Smooth muscle cell (in vitro differentiated cells): ENCODE measurements around the gene BBS1. TPM values are rescaled to one million over a fixed set of nuclear protein-coding genes. Genes with fewer than 3 reads are reported as not detected.
A peak's percentile ranks its signal among the peaks of the same experiment; 100 is the strongest.

Experiments
- DNase-seq: peaks from one replicate; lab custom pipeline; 2025; ENCODE audit not compliant: unreplicated experiment; lab: John Stamatoyannopoulos, UW
- H2AFZ ChIP-seq: fragments of 200-600 bp; sonication (generic); 2 replicates; pipeline ENCODE4 v1.6.0; 2016; ENCODE audit warnings: antibody characterized with exemption, low read depth, mild to moderate bottlenecking
- H3F3A ChIP-seq: fragments of 200-600 bp; sonication (generic); 2 replicates; pipeline ENCODE4 v1.6.0; 2017; ENCODE audit warnings: antibody characterized with exemption, low read depth
- H3K27ac ChIP-seq: fragments of 200-600 bp; sonication (generic); 2 replicates; pipeline ENCODE4 v1.5.1; 2016; ENCODE audit warnings: low read depth, mild to moderate bottlenecking
- H3K27me3 ChIP-seq: fragments of 200-600 bp; sonication (generic); 2 replicates; pipeline ENCODE4 v1.6.1; 2016; ENCODE audit warnings: low read depth, mild to moderate bottlenecking
- H3K36me3 ChIP-seq: fragments of 200-600 bp; sonication (generic); 2 replicates; pipeline ENCODE4 v1.5.1; 2016; ENCODE audit warnings: low read depth
- H3K4me1 ChIP-seq: fragments of 200-600 bp; sonication (generic); 2 replicates; pipeline ENCODE4 v1.5.1; 2016; ENCODE audit warnings: low read depth
- H3K4me2 ChIP-seq: fragments of 200-600 bp; sonication (generic); 2 replicates; pipeline ENCODE4 v1.6.0; 2016; ENCODE audit warnings: mild to moderate bottlenecking
- H3K4me3 ChIP-seq: fragments of 200-600 bp; sonication (generic); 2 replicates; pipeline ENCODE4 v1.5.1; 2016; ENCODE audit warnings: mild to moderate bottlenecking
- H3K79me2 ChIP-seq: fragments of 200-600 bp; sonication (generic); 2 replicates; pipeline ENCODE4 v1.6.0; 2016; ENCODE audit warnings: low read depth, mild to moderate bottlenecking
- H3K9ac ChIP-seq: fragments of 200-600 bp; sonication (generic); 2 replicates; pipeline ENCODE4 v1.6.0; 2016; ENCODE audit warnings: low read depth
- H3K9me3 ChIP-seq: fragments of 200-600 bp; sonication (generic); replicated peaks from 2 replicates; pipeline ENCODE4 v1.5.1; 2016; ENCODE audit warnings: low read depth
- H4K20me1 ChIP-seq: fragments of 200-600 bp; sonication (generic); 2 replicates; pipeline ENCODE4 v1.6.0; 2016; ENCODE audit warnings: low read depth
- WGBS: methylation state at CpG from one replicate; pipeline ENCODE4 v1.1.7; 2016; ENCODE audit warnings: low lambda C conversion rate; 5-methylcytosine and 5-hydroxymethylcytosine counted together
- polyA plus RNA-seq: library from polyadenylated mRNA; unstranded; fragments of >200 nt; fragmentation: Nextera tagmentation; extraction: Ambion mirVana; gene quantifications from 2 replicates; pipeline ENCODE4 v1.2.1, GENCODE V29; 2016
- total RNA-seq: library from RNA; depleted of rRNA; stranded (reverse); fragments of >200 nt; gene quantifications from 2 replicates; pipeline ENCODE4 v1.2.3, GENCODE V29; 2014
- TF ChIP-seq, protein P1 (sequence below): fragments of 200-600 bp; sonication (generic); IDR thresholded peaks from 2 replicates; pipeline ENCODE4 v1.5.1; 2017; ENCODE audit warnings: borderline replicate concordance, mild to moderate bottlenecking, antibody characterized with exemption; ENCODE audit not compliant: insufficient read depth, poor library complexity, severe bottlenecking

Gene BBS1
- total and polyA plus RNA-seq, 2 experiments from 2014 or later = 13.0 to 30.1 TPM

DNA sequence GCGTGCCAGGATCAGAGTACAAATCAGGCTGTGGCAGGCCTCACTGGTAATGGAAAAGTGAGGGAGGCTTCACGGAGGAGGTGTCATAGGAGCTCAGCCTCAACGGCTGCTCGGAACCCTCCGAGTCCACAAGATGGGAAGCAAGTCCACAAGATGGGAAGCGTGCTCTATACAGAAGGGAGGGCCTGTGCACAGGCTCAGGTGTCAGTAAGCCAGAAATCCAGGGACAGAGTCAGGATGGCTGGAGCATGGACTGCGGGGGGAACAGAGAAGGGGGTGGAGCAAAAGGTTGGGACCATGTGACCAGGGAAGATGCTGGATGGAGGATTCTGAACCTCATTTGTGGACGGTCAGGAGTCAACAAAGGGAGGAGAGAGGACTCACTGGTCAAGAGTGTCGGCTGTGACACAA, 33.6 kb upstream of the BBS1 start:
- H3K36me3 ChIP-seq = no peaks in the 10 kb centered on the region
- H4K20me1 ChIP-seq = no peaks in the 10 kb centered on the region
- no peak overlapping the region for H3K9ac ChIP-seq
- no peaks in the 10 kb centered on the region for H3F3A ChIP-seq
- H3K4me1 ChIP-seq = no peaks in the 10 kb centered on the region
- no peak overlapping the region for H3K27ac ChIP-seq
- H2AFZ ChIP-seq = no peak overlapping the region
- peaks cover 4% of the 10 kb centered on the region for H3K79me2 ChIP-seq
- no peak overlapping the region for H3K4me3 ChIP-seq
- DNase-seq = no peak
- TF ChIP-seq, protein P1, sequence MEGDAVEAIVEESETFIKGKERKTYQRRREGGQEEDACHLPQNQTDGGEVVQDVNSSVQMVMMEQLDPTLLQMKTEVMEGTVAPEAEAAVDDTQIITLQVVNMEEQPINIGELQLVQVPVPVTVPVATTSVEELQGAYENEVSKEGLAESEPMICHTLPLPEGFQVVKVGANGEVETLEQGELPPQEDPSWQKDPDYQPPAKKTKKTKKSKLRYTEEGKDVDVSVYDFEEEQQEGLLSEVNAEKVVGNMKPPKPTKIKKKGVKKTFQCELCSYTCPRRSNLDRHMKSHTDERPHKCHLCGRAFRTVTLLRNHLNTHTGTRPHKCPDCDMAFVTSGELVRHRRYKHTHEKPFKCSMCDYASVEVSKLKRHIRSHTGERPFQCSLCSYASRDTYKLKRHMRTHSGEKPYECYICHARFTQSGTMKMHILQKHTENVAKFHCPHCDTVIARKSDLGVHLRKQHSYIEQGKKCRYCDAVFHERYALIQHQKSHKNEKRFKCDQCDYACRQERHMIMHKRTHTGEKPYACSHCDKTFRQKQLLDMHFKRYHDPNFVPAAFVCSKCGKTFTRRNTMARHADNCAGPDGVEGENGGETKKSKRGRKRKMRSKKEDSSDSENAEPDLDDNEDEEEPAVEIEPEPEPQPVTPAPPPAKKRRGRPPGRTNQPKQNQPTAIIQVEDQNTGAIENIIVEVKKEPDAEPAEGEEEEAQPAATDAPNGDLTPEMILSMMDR = no peak
- 85% methylated on average over 9 of the region's 9 CpGs for WGBS
- H3K9me3 ChIP-seq = no peaks in the 10 kb centered on the region
- H3K4me2 ChIP-seq = no peak overlapping the region
- H3K27me3 ChIP-seq = no peaks in the 10 kb centered on the region

DNA sequence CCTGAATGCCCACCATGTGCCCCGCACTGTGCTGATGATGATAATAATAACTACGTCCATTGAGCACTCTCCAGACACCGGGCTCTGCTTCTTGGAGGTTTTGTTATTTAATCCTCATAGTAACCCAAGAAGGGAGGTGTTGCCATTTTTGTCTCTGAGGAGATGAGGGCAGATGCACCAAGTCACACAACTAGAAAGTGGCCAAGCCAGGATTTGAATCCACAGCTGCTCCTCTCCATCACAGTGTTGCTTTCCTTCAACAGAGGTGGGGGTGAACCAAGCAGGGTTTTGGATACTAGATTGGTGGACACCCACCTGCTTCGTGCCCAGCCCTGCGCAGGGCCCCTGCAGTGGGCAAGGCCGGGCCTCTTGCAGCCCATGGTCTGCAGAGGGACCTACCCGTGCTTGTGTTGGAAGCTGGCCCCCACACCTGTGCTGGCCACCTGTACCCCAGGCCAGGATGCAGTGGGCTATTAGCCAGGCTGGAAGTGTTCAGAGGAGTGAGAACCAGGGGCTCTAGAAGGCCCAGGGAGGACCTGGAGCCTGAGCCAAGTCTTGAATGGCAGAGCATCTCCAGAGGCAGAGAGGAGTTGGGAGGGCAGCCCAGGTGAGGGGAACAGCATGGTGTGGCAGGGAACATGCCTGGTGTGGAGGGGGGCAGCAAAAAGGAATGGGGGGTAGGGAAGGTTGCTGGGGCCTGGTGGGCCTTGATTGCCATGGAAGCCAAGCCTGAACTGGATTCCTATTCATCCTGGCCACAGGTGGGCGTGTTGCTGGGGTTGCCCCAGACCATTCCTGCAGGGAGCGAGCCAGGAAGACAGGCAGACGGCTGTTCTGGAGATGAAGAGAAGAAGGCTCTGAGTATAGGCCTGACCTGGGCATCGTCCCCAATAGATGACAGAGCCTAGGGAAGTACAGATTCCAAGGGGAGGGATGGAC, 32.9 kb upstream of the BBS1 start:
- DNase-seq = no peak
- no peak overlapping the region for H3K9ac ChIP-seq
- H3K36me3 ChIP-seq = no peaks in the 10 kb centered on the region
- H3K9me3 ChIP-seq = no peaks in the 10 kb centered on the region
- WGBS = 89% methylated on average over 11 of the region's 11 CpGs
- no peak overlapping the region for H3K4me2 ChIP-seq
- H3F3A ChIP-seq = no peaks in the 10 kb centered on the region
- TF ChIP-seq, protein P1 = no peak
- no peak overlapping the region for H3K4me3 ChIP-seq
- no peak overlapping the region for H3K27ac ChIP-seq
- H3K27me3 ChIP-seq = no peaks in the 10 kb centered on the region
- H4K20me1 ChIP-seq = no peaks in the 10 kb centered on the region
- no peak overlapping the region for H2AFZ ChIP-seq
- no peaks in the 10 kb centered on the region for H3K4me1 ChIP-seq
- H3K79me2 ChIP-seq = peaks cover 4% of the 10 kb centered on the region

DNA sequence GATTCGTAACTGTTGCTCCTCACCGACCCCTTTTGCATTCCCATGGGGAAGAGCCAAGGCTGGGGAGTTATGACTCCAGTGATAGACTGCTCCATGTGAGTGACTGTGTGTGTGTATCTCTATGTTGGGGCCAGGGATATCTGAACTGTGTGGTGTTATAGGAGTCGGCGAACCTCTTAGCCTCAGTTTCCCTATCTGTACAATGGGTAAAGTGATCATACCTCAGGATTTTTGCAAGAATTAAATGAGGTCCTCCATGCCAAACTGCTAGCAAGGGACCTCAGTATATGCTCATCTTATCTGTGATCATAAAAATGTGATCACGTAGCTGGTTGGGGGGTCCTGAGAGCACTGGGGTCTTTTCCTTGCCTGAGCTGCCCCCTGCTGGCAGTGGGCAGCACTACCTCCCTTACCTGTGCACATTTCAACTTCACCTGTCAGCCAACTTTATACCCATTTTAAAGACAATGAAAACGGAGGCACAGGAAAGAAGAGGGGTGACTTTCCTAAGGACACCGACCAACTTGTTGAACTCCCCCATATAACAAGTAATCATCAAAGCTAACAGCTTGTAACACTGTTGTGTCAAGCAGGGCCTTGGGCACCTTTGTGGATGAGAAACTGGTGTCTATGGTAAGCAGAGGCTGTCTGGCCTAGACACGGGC, 31.6 kb upstream of the BBS1 start:
- H3K9me3 ChIP-seq = no peaks in the 10 kb centered on the region
- H3K4me1 ChIP-seq = no peaks in the 10 kb centered on the region
- H2AFZ ChIP-seq = no peak overlapping the region
- TF ChIP-seq, protein P1 = peak; percentile 81
- no peak for DNase-seq
- peak overlapping the region; percentile 86 for H3K27ac ChIP-seq
- peak overlapping the region; percentile 93 for H3K4me2 ChIP-seq
- H3K27me3 ChIP-seq = no peaks in the 10 kb centered on the region
- WGBS = 61% methylated on average over 8 of the region's 8 CpGs
- H3K79me2 ChIP-seq = peaks cover 4% of the 10 kb centered on the region
- H4K20me1 ChIP-seq = no peaks in the 10 kb centered on the region
- peak overlapping the region; percentile 88 for H3K4me3 ChIP-seq
- peak overlapping the region; percentile 91 for H3K9ac ChIP-seq
- H3F3A ChIP-seq = no peaks in the 10 kb centered on the region
- no peaks in the 10 kb centered on the region for H3K36me3 ChIP-seq
